ENCODE results near the gene ARHGAP23.
A peak's percentile ranks its signal among the peaks of the same experiment; 100 is the strongest.

ARHGAP23 gene

GRCh38 chr17:38554430-38555350, 126.4 kb downstream of the ARHGAP23 start:
- DNase-seq, result no peak

DNA sequence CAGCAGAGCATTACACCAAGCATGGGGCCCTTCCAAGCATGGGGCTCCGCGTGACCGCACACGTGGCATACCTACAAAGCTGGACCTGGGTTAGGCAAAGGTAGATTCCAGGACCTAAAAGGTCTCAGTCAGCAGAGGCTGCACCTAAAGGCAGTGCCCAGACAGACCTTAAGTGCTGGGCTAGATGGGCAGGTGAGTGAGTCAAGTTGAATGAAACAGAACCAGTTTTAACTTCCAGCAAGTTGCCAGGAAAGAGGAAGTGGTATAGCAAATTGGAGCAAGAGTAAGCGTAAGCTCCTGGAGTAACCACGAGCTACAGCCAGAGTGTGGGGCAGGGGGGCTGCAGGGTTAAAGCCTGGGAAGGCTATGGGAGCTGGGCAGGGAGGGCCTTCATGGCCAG, 128.0 kb downstream of the ARHGAP23 start:
- no peak for DNase-seq

DNA sequence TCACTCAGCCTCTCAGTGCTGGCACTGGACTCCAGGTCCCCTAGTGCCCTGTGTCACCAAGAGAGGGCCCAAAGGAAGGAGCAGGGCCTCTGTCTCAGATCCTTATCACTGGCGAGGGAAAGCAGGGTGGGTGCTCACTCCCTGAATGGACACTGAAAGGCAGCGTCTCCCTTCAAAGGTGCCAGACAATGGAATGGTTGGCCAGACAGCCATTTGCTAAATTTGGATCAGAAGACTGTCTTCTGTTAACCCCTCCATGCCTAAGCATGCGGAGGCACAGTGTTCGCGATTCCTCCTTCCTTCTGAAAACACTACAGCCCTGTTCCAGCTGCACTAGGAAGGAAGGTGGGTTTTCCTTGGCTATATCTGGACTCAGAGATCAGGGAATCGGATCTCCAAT, 129.1 kb downstream of the ARHGAP23 start:
- no peak for DNase-seq

GRCh38 chr17:38557836-38558727, 129.8 kb downstream of the ARHGAP23 start:
- DNase-seq, result peak; percentile 95

DNA sequence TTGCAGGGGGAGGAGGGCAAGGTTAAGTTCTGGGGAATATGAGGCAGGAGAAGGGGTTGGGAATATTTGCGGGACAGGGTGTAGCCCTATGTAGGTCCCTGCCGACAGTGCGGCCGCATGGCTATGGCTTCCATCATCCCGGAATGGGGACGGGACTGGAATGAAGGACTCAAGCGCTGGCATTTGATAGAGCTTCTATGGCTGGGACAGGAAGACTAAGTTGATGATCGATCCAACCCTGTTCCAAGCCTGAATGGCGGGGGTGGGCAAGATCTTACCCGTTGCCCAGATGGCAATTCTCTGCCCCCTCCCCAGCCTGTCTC, 130.4 kb downstream of the ARHGAP23 start:
- no peak for DNase-seq

GRCh38 chr17:38559051-38559879, 131.0 kb downstream of the ARHGAP23 start:
- peak; percentile 90 for DNase-seq

DNA sequence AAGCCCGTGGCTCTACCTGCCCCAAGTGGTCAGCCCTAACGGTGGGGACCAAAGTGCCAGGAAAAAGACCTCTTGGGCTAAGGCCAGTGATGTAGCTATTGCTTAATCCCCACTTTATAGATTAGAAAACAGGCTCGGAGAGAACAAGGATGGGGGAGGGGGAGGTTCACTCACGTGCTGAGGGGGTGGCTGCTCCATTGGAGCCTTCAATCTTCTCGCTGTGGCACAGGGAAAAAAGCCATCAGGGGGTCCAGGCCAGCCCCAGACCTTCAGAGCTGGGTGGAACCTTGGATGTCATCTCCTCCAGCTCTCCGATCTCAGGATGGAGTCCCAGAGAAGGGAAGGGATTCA, 131.6 kb downstream of the ARHGAP23 start:
- no peak for DNase-seq

DNA sequence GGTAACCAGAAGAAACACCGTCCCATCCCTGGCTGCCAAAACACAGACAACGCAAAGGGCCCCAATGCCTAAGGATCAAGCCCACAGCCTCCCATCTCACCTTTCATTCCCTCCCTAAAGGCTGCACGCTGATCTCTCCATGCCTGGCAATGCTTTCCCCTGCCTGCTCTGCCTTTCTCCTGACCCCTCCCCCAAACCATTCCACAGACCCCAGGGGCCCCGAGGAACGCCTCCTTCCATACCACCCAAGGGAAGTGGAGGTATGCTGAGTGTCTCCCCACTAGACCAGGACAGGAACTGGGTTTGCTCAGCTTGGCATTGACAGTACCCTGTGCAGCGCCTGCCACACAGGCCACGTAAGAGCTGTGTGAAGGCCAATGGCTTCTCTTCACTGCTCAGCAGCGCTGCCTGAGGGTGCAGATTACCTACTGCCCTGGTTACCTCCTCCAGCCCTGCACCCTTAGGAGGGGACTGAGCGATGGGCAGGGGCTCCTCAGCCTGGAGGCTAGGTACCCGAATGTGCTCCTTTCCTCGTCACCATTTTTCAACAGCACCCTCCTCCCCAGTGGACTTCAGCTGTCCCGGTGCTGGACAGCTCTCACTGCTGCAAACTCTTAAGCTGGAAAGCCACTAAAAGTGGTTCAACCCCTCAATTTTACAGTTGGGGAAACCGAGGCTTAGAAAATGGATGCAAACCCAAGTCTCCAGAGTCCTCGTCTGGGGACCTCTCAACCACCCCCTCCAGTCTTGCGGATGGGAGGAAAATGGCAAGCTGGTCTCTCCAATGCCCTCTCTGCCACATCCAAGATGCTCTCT, 132.4 kb downstream of the ARHGAP23 start:
- no peak for DNase-seq

GRCh38 chr17:38561416-38562214, 133.4 kb downstream of the ARHGAP23 start:
- no peak for DNase-seq
